ENCODE measurements around the gene PPA1.
"Not testable (repeated sequence)": the region's sequence is repeated elsewhere in the genome, so short reads cannot be mapped to it uniquely, and the experiment has no call there.

Gene PPA1

GRCh38 chr10:70254778-70255328 lies 21.6 kb upstream of the PPA1 start:
- no peak for DNase-seq (ENCODE audit: low spot score)

GRCh38 chr10:70253878-70254765 lies 20.9 kb upstream of the PPA1 start:
- no peak for DNase-seq (ENCODE audit: low spot score)

DNA sequence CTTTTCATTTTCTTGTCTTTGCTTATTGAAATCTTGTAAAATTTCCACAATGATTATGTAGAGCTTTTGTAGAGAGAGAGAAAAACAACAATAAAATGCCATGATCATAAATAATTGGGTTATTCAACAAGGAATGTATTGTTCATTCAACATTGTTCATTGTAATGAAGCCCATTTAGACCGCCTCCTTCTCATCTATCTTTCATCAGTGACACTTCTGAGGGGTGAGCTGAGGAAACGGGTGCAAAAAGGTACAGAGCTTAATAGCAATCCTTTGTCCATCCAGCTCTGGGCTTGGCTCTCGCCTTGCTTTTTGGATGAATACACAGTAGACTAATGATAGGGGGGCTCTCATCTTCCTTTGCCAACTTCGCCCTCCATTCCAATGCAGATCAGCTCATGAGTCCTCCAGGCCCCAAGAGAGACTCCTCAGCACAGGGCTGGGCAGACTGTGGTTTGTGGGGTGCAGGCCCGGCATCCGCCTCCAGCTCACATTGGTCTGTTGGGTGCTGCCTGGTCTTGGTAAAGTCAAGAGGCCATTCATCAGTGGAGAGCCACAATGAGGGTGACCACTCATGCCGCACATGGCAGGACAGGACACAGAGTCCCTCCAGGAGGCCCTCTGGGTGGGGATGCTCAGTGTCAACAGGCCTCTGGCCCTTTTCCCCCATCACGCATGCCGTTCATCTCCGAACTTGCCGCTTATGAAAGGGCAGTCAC lies 17.9 kb upstream of the PPA1 start:
- peak; percentile 84 for DNase-seq (ENCODE audit: low spot score)

- peak; percentile 55 for DNase-seq (ENCODE audit: low spot score)
These were observed 14.1 kb upstream of the PPA1 start for GRCh38 chr10:70247360-70247759.

- DNase-seq (ENCODE audit: low spot score) = no peak
These were observed 7.9 kb upstream of the PPA1 start for GRCh38 chr10:70241081-70241480.

DNA sequence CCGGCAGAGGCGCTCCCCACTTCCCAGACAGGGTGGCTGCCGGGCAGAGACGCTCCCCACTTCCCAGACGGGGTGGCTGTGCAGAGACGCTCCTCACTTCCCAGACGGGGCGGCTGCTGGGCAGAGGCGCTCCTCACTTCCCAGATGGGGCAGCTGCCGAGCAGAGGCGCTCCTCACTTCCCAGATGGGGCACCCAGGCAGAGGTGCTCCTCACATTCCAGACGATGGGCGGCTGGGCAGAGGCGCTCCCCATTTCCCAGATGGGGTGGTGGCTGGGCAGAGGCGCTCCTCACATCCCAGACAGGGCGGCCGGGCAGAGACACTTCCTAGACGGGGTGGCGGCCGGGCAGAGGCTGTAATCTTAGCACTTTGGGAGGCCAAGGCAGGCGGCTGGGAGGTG lies 6.8 kb upstream of the PPA1 start:
- not testable (repeated sequence) for DNase-seq (ENCODE audit: low spot score)

DNA sequence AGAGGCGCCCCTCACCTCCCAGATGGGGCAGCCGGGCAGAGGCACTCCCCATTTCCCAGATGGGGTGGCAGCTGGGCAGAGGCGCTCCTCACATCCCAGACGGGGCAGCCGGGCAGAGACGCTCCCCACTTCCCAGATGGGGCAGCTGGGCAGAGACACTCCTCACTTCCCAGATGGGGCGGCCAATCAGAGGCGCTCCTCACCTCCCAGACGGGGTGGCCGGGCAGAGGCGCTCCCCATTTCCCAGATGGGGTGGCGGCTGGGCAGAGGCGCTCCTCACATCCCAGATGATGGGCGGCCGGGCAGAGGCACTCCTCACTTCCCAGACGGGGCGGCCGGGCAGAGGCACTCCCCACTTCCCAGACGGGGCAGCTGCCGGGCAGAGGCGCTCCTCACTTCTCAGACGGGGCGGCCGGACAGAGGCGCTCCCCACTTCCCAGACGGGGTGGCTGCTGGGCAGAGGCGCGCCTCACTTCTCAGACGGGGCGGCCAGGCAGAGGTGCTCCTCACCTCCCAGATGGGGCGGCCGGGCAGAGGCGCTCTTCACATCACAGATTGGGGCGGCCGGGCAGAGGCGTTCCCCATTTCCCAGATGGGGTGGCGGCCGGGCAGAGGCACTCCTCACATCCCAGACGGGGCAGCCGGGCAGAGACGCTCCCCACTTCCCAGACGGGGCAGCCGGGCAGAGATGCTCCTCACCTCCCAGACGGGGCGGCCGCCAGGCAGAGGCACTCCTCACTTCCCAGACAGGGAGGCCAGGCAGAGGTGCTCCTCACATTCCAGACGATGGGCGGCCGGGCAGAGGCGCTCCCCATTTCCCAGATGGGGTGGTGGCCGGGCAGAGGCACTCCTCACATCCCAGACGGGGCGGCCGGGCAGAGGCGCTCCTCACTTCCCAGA lies 6.1 kb upstream of the PPA1 start:
- DNase-seq (ENCODE audit: low spot score) = not testable (repeated sequence)

DNA sequence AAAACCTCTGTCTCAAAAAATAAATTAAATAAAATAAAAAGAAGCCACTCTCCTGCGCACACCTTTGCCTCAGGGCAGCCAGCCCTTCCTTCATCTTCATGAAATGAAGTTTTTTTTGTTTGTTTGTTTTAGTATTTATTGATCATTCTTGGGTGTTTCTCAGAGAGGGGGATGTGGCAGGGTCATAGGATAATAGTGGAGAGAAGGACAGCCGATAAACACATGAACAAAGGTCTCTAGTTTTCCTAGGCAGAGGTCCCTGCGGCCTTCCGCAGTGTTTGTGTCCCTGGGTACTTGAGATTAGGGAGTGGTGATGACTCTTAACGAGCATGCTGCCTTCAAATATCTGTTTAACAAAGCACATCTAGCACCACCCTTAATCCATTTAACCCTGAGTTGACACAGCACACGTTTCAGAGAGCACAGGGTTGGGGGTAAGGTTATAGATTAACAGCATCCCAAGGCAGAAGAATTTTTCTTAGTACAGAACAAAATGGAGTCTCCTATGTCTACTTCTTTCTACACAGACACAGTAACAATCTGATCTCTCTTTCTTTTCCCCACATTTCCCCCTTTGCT lies 4.8 kb upstream of the PPA1 start:
- DNase-seq (ENCODE audit: low spot score) = not testable (repeated sequence)

GRCh38 chr10:70234668-70235447 lies 1.6 kb upstream of the PPA1 start:
- DNase-seq (ENCODE audit: low spot score) = no peak

DNA sequence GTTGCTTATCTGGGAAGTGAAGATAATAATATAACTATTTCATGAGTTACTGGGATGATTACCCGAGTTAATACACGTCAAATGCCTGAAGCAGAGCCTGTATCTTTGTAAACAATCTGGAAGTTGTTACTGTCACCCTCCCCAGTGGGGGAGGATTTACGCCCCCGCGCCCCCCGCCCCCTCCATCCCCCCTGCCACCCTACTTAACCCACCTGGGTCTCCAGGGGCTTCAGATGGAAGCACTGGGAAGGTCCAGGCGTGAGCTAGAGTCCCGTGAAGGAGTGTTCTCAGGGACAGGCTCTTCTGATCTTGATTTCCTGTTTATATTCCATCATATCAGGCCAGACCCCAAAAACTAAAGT lies 691 bp upstream of the PPA1 start:
- no peak for DNase-seq (ENCODE audit: low spot score)

- no peak for DNase-seq (ENCODE audit: low spot score)
These were observed 445 bp downstream of the PPA1 start for GRCh38 chr10:70232859-70233108.

GRCh38 chr10:70232155-70232858 lies 922 bp downstream of the PPA1 start:
- no peak for DNase-seq (ENCODE audit: low spot score)

GRCh38 chr10:70228491-70228890 lies 4.7 kb downstream of the PPA1 start:
- no peak for DNase-seq (ENCODE audit: low spot score)

GRCh38 chr10:70227548-70228320 lies 5.5 kb downstream of the PPA1 start:
- no peak for DNase-seq (ENCODE audit: low spot score)

GRCh38 chr10:70223728-70224127 lies 9.5 kb downstream of the PPA1 start:
- DNase-seq (ENCODE audit: low spot score) = no peak

- not testable (repeated sequence) for DNase-seq (ENCODE audit: low spot score)
These were observed 10.3 kb downstream of the PPA1 start for GRCh38 chr10:70222811-70223447.

- DNase-seq (ENCODE audit: low spot score) = no peak
These were observed 10.9 kb downstream of the PPA1 start for GRCh38 chr10:70222340-70222794.

- DNase-seq (ENCODE audit: low spot score) = no peak
These were observed 12.2 kb downstream of the PPA1 start for GRCh38 chr10:70221030-70221429.

DNA sequence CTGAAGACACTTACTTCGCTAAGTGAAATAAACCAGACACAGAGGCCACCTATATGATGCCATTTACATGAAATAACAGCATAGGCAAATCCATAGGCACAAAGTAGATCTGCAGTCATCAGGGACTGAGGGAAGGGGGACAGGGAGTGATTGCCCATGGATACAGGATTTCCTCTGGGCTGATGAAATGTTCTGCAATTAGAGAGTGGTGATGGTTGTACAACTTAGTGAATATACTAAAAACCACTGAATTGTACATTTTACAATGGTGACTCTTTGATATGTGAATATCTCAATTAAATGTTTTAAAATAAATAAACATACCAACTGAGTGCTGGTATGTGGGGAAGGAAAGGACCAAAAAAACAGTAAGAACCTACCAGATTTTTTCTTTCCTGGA lies 20.4 kb downstream of the PPA1 start:
- DNase-seq (ENCODE audit: low spot score) = no peak

Data from globus pallidus (tissue), 1 donor.